ENCODE data around the gene TENM4.

TENM4 gene

GRCh38 chr11:78949976-78950690, 490.7 kb downstream of the TENM4 start:
- no peak for DNase-seq

GRCh38 chr11:78946945-78947902, 493.6 kb downstream of the TENM4 start:
- DNase-seq = no peak

- no peak for DNase-seq
Measured at GRCh38 chr11:78943841-78944240, 497.0 kb downstream of the TENM4 start.

GRCh38 chr11:78943154-78943553, 497.7 kb downstream of the TENM4 start:
- DNase-seq = no peak

- DNase-seq = peak; percentile 38
Measured at GRCh38 chr11:78941226-78941851, 499.5 kb downstream of the TENM4 start.

GRCh38 chr11:78940500-78941225, 500.2 kb downstream of the TENM4 start:
- peak; percentile 94 for DNase-seq

GRCh38 chr11:78938971-78939370, 501.9 kb downstream of the TENM4 start:
- DNase-seq = no peak

- DNase-seq = no peak
Measured at GRCh38 chr11:78938036-78938435, 502.8 kb downstream of the TENM4 start.

GRCh38 chr11:78935398-78936068, 505.3 kb downstream of the TENM4 start:
- DNase-seq = no peak

- no peak for DNase-seq
Measured at GRCh38 chr11:78933350-78933749, 507.5 kb downstream of the TENM4 start.

- no peak for DNase-seq
Measured at GRCh38 chr11:78932757-78933156, 508.1 kb downstream of the TENM4 start.

GRCh38 chr11:78931891-78932290, 508.9 kb downstream of the TENM4 start:
- no peak for DNase-seq

- no peak for DNase-seq
Measured at GRCh38 chr11:78930810-78931523, 509.9 kb downstream of the TENM4 start.

GRCh38 chr11:78929906-78930220, 511.0 kb downstream of the TENM4 start:
- DNase-seq = no peak

GRCh38 chr11:78929207-78929905, 511.5 kb downstream of the TENM4 start:
- DNase-seq = no peak

- no peak for DNase-seq
Measured at GRCh38 chr11:78927511-78927910, 513.3 kb downstream of the TENM4 start.

GRCh38 chr11:78926633-78927338, 514.0 kb downstream of the TENM4 start:
- DNase-seq = no peak

GRCh38 chr11:78925387-78925786, 515.4 kb downstream of the TENM4 start:
- DNase-seq = no peak

- no peak for DNase-seq
Measured at GRCh38 chr11:78922859-78923625, 517.8 kb downstream of the TENM4 start.

GRCh38 chr11:78921509-78921908, 519.3 kb downstream of the TENM4 start:
- no peak for DNase-seq

Data from NCI-H524 treated with DMSO at 0.1 percent for 48 hours (cell line).